ENCODE data around the gene CATSPER4.

- TF ChIP-seq CTCF (IDR thresholded peaks at IDR 0.05) = no peak
- no peak for TF ChIP-seq POLR2A (IDR thresholded peaks at IDR 0.05)
Measured at GRCh38 chr1:26197301-26197700, 6.9 kb downstream of the CATSPER4 start.

Data from heart left ventricle (tissue), 13 donors.